Measurements from ENCODE around the gene AVPR1A.

Gene AVPR1A

GRCh38 chr12:63154560-63154959, 3.6 kb upstream of the AVPR1A start:
- no peak for DNase-seq (ENCODE audit: low spot score)
- TF ChIP-seq CTCF (IDR thresholded peaks at IDR 0.05; ENCODE audit: extremely low read depth, missing control alignments), result no peak

GRCh38 chr12:63152321-63152700, 1.3 kb upstream of the AVPR1A start:
- no peak for DNase-seq (ENCODE audit: low spot score)
- TF ChIP-seq CTCF (IDR thresholded peaks at IDR 0.05; ENCODE audit: extremely low read depth, missing control alignments), result no peak

DNA sequence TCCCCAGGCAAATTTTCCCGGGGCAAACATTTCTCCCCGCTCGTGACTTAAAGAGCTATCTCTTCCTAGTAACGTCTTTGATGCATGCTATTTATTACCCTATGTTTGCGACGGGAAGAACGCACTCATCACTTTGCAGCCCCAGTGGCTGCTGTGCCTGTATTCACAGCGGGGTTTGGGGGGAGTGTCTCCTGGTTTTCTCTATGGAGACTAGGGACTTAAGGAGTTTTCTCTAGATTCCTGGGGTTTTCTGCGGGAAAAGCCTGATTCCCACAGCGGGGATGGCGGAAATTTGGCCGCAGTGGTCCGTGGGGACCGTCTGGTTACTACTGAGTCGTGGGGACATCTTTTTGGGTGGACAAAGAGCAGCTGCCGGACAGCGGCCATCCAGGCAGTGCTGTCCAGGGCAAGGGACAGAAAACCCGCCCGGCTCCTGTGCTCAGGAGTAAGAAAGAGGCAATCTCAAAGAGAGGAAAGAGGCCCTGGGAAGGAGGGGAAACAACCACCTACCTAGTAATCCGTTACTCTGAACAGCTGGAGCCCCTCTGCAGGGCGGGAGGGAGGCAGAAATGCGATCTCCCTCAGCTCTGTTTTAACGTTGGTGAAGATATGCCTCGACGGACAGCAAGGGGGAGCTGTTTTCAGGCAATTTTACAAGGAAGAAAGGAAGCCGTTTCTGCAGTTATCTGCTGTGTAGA, 771 bp upstream of the AVPR1A start:
- DNase-seq (ENCODE audit: low spot score), result peak; percentile 55
- peak; percentile 62 for TF ChIP-seq CTCF (IDR thresholded peaks at IDR 0.05; ENCODE audit: extremely low read depth, missing control alignments)

DNA sequence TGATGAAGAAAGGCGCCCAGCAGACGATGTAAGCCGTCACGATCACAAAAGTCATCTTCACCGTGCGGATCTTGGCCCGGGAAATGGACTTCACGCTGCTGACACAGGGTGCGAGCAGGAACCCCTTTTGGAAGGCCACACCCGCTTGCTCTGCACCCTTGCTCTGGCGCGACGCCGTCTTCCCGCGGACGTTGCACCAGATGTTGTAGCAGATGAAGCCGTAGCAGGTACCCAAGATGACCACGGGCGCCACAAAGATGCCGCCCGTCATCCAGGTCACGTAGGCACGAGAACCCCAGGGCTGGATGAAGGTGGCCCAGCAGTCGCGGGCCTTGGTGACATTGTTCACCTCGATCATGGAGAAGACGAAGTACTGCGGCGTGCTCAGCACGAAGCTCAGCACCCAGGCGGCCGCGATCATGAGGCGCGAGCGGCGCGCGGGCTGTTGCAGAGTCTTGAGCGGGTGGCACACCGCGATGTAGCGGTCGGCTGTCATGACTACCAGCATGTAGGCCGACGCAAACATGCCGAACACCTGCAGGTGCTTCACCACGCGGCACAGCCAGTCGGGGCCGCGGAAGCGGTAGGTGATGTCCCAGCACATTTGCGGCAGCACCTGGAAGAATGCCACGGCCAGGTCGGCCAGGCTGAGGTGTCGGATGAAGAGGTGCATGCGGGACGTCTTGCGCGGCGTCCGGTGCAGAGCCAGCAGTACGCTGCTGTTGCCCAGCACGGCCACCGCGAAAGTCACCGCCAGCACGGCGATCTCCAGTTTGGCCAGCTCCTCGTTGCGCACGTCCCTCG, 890 bp downstream of the AVPR1A start:
- no peak for TF ChIP-seq CTCF (IDR thresholded peaks at IDR 0.05; ENCODE audit: extremely low read depth, missing control alignments)
- DNase-seq (ENCODE audit: low spot score), result no peak

- DNase-seq (ENCODE audit: low spot score), result no peak
- TF ChIP-seq CTCF (IDR thresholded peaks at IDR 0.05; ENCODE audit: extremely low read depth, missing control alignments), result no peak
Measured at GRCh38 chr12:63144556-63144955, 6.4 kb downstream of the AVPR1A start.

GRCh38 chr12:63138488-63138887, 12.5 kb downstream of the AVPR1A start:
- TF ChIP-seq CTCF (IDR thresholded peaks at IDR 0.05; ENCODE audit: extremely low read depth, missing control alignments), result no peak
- DNase-seq (ENCODE audit: low spot score), result no peak

DNA sequence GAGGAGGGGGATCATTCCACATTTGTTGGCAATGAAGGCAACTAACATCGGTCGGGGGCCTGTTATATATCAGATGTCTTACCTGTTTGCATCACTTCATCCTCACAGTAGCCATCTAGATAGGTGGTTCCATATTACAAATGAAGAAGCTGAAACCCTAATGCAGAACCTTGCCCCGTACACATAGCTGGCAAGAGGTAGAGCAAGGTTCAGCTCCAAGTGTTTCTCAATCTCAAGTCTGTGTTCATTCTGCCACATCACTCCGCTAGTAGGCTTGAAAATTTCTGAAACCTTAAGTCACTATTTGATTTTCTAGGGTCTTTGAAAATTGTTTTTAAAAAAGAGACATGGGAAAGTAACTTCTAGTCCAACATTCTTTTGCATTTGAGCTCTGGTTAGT, 17.0 kb downstream of the AVPR1A start:
- no peak for DNase-seq (ENCODE audit: low spot score)
- TF ChIP-seq CTCF (IDR thresholded peaks at IDR 0.05; ENCODE audit: extremely low read depth, missing control alignments), result no peak

Data from GM20000 (cell line).